Measurements from ENCODE around the gene NUDCD2. TPM values are rescaled to one million over a fixed set of nuclear protein-coding genes. Genes with fewer than 3 reads are reported as not detected.

The NUDCD2 gene
- total RNA-seq, 1 donor, result 8.5 TPM

GRCh38 chr5:163447191-163447590 is 12.7 kb downstream of the NUDCD2 start:
- no peak for DNase-seq (ENCODE audit: low read depth)
- no peak overlapping the region for H3K4me3 ChIP-seq (ENCODE audit: low read depth, low read length)
- no peak for TF ChIP-seq CTCF (IDR thresholded peaks at IDR 0.05; ENCODE audit: insufficient read depth, low read length)

- H3K4me3 ChIP-seq (ENCODE audit: low read depth, low read length), result no peak overlapping the region
- DNase-seq (ENCODE audit: low read depth), result no peak
- TF ChIP-seq CTCF (IDR thresholded peaks at IDR 0.05; ENCODE audit: insufficient read depth, low read length), result no peak
Observed at GRCh38 chr5:163445345-163445744, 14.6 kb downstream of the NUDCD2 start.

- no peak for TF ChIP-seq CTCF (IDR thresholded peaks at IDR 0.05; ENCODE audit: insufficient read depth, low read length)
- H3K4me3 ChIP-seq (ENCODE audit: low read depth, low read length), result no peak overlapping the region
- no peak for DNase-seq (ENCODE audit: low read depth)
Observed at GRCh38 chr5:163444526-163444925, 15.4 kb downstream of the NUDCD2 start.

- DNase-seq (ENCODE audit: low read depth), result no peak
- H3K4me3 ChIP-seq (ENCODE audit: low read depth, low read length), result no peak overlapping the region
- no peak for TF ChIP-seq CTCF (IDR thresholded peaks at IDR 0.05; ENCODE audit: insufficient read depth, low read length)
Observed at GRCh38 chr5:163440954-163441353, 18.9 kb downstream of the NUDCD2 start.

- TF ChIP-seq CTCF (IDR thresholded peaks at IDR 0.05; ENCODE audit: insufficient read depth, low read length), result no peak
- DNase-seq (ENCODE audit: low read depth), result peak; percentile 46
- peak overlapping the region; percentile 97 for H3K4me3 ChIP-seq (ENCODE audit: low read depth, low read length)
Observed at GRCh38 chr5:163439092-163439425, 20.8 kb downstream of the NUDCD2 start.

- peak; percentile 97 for DNase-seq (ENCODE audit: low read depth)
- TF ChIP-seq CTCF (IDR thresholded peaks at IDR 0.05; ENCODE audit: insufficient read depth, low read length), result peak; percentile 6
- peak within 1 kb of the TSS; percentile 97 for H3K4me3 ChIP-seq (ENCODE audit: low read depth, low read length)
Observed at GRCh38 chr5:163437309-163438182, 22.4 kb downstream of the NUDCD2 start, which contains the start of gene CCNG1. Gene CCNG1, plus strand, starts transcription at chr5:163437595. Its CDS starts 1,662 bp downstream, at chr5:163439257.

DNA sequence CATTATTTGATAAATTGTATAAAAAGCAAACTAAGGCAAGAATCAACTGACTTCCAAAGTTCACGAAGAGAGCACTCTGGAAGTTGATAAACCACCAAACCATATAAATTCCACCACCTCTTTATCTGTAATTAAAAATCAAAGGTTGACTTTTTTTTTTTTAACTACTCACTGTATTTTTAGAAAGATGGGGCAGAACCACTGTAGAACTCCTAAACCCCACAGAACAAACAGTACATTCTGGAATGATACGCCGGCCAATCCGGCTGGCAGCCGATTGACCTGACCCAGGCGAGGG is 22.9 kb downstream of the NUDCD2 start:
- TF ChIP-seq CTCF (IDR thresholded peaks at IDR 0.05; ENCODE audit: insufficient read depth, low read length), result no peak
- peak overlapping the region; percentile 65 for H3K4me3 ChIP-seq (ENCODE audit: low read depth, low read length)
- DNase-seq (ENCODE audit: low read depth), result no peak

Data from fibroblast of the aortic adventitia (primary cell).